ENCODE data around the gene SHISAL1. TPM values are rescaled to one million over a fixed set of nuclear protein-coding genes. Genes with fewer than 3 reads are reported as not detected.

SHISAL1 gene
- polyA plus RNA-seq, 1 donor = 14.9 TPM

- DNase-seq = no peak
These were observed 105.4 kb downstream of the SHISAL1 start for GRCh38 chr22:44207173-44207980.

- DNase-seq = no peak
These were observed 106.1 kb downstream of the SHISAL1 start for GRCh38 chr22:44206696-44207095.

DNA sequence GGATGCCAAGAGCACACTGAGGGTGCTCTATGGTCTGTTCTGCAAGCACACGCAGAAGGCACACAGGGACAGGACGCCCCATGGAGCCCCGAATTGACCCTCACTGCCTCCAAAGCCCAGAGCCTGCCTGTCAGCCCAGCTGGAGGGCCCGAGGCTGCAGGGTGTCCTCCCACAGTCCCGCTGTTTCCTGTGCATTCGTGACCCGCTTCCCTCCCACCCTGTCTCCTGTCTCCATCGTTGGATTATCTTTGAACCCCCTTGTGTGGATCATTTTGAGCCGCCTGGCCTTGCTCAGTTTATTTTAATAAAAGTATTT, 106.5 kb downstream of the SHISAL1 start:
- no peak for DNase-seq

DNA sequence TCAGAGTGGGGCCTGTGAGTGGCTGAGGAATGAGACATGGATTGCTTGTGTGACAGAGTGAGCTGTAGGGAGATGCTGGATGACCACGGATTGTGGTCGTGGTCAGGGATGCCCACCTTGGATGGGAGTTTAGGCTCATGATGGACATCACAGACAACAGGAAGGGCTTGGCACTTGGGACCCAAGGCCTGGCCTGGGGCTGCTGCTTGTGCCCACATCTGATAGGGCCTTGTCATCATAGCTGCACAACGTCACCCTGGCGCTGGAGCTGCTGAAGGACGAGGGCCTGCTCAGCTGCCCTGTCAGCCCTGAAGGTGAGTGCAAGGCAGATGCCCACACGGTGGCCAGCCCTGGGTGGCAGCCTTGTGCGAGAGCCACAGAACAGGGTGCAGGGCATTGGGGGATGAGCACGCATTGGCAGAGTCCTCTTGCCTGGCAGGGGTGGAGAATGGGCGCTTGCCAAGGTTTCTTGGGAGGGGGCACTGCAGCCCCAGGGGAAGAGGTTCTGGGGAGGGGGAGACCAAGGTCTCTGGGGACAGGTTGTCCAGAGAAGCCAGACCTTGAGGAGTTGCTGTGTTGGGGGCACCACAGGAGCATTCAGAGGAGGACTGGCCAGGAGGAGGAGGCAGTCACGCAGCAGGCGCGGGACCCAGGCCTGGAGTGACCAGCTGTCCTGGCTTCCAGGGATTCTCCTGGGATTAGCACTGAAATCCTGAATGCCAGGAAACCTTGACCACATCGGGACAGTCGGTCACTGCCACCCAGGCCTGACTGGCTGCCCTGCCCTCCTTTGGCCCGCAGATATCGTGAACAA, 107.0 kb downstream of the SHISAL1 start:
- no peak for DNase-seq

- DNase-seq = no peak
These were observed 107.8 kb downstream of the SHISAL1 start for GRCh38 chr22:44204739-44205515.

DNA sequence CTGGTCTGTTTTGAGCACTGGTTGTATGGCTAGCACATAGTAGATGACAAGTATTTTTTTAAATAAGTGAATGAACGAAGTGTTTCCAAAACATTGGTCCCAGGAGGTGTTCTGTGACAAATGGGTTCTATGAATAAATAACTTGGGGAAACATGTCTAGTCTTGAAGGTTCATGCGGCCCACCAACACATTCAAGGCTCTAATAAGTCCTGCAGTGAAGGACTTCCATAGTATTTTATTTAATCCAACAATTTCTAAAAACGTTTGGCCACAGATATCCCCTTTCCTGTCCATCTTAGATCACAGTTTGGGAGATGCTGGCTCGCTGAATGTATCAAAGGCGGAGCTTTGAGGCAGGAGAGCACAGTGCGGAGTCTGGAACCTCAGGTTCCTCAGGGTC, 109.5 kb downstream of the SHISAL1 start:
- no peak for DNase-seq

DNA sequence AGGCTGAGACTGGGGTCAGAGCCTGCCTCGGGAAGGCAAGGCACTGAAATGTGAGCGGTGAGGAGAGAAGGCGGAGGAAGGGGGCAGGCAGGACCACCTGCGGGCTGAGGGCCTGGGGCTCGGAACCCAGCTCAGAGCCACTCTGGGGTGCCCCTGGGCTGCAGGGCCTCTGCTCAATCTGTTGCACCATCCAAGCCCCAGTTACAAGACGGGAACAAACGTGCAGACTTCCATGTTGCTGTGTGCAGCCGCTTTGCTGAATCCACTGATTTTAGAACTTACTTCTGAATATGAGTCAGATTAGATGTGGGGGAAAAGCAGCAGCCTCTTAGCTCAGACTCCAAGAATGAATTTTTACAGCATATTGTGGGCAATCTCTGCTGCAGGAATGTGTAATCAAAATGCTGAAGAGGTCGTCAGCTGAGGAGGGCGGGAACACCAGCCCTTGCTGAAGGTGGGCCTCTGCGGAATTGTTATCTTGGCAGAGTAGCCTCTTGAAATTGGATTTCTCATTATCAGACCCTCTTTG, 110.4 kb downstream of the SHISAL1 start:
- DNase-seq = no peak

- no peak for DNase-seq
These were observed 111.1 kb downstream of the SHISAL1 start for GRCh38 chr22:44201665-44202064.

DNA sequence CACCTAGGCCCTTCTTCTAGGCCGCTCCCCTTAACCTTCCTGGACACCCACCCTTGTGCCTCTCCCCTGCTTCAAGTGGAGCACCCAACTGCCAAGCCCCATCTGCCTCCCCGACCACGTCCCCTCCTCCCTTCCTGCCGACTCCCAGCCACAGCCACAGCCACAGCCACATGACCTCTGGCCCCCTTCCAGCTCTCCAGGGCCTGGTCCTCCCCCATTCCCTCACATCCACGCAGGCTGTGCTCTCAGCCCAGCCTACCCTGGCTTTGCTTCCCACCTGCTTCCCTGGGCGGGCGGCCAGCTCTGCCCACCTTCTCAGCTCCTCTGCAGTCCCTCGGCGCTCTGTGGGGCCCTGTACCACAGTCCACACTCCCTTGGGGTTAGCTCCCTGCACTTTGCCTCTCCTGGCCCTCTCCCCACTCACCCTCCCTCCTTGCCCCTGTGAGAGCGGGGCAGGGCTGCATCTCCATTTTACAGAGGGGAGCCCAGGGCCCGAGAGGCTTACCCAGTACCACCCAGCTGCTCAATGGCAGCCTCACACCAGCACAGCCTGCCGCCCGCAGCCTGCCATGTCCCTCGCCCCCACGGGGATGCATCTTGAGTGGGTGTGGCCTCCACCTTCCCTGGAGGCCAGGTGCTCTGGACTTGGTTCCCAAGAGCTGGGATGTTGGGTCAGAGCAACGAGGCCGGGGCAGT, 111.7 kb downstream of the SHISAL1 start:
- no peak for DNase-seq

DNA sequence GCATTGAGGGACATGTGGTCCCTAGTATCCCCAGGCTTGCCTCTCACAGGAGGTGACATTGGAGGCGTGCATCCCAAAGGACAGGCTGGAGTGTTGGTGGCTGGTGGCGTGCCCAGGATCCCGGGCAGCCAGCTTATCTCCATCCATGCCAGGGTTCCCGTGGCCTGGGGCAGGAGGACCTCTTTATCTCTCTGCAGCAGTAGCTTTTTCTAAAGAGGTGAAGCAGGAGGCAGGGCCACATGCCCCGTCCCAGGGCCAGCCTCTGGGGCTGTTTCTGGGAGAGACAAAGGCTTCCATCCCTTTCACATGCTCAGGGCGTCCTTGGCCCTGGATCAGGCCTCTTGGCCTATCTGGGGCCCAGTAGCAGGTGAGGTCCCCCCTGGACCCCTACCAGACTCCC, 112.3 kb downstream of the SHISAL1 start:
- no peak for DNase-seq

DNA sequence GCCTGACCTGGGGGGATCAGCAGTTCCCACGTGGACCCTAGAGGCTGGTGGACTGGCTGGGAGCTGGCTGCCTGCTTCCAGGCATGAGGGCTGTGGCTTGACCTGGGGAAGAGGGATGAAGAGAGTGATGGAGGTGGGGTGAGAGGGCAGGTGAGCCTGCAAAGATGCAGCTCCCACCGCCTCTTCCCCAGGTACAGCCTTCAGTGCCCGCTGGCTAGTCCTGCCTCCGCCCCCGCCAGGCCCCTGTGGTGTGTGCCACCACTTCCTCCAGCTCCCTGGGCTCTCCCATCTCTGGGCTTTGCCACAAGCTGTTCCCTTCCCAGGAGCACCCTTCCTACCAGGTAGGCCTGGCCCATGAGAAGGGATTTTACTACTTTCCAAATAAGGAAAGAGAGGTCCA, 112.9 kb downstream of the SHISAL1 start:
- no peak for DNase-seq

- DNase-seq = no peak
These were observed 113.6 kb downstream of the SHISAL1 start for GRCh38 chr22:44199164-44199563.

GRCh38 chr22:44197271-44197670, 115.5 kb downstream of the SHISAL1 start:
- DNase-seq = no peak

GRCh38 chr22:44196731-44197131, 116.0 kb downstream of the SHISAL1 start:
- DNase-seq = no peak

- no peak for DNase-seq
These were observed 116.5 kb downstream of the SHISAL1 start for GRCh38 chr22:44196241-44196640.

- no peak for DNase-seq
These were observed 117.4 kb downstream of the SHISAL1 start for GRCh38 chr22:44195189-44195871.

DNA sequence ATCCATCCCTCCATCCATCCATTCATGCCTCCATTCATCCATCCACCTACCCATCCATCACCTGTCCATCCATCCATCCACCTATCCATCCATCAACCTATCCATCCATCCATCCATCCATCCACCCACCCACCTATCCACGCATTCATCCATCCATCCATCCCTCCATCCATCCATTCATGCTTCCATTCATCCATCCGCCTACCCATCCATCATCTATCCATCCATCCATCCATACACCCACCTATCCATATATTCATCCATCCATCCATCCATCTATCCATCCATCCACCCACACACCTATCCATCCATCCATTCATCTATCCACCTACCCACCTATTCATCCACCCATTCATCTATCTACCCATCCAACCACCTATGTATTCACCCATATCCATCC, 118.2 kb downstream of the SHISAL1 start:
- DNase-seq = no peak
